Measurements from ENCODE around the gene AK5.

AK5 gene

DNA sequence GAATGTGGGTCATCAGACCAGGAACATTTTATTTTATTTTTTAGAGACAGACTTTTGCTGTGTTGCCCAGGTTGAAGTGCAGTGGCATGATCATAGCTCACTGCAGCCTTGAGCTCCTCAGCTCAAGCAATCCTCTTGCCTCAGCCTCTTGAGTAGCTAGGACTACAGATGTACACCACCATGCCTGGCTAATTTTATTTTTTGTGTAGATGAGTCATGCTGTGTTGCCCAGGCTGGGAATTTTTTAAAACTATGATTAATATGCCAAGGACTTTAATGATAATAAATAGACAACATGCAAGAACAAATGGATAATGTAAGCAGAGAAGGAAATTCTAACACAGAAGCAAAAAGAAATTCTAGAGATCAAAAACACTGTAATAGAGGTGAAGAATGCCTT, 142.4 kb downstream of the AK5 start:
- Histone ChIP-seq H3K36me3 (no peaks in the 10 kb centered on the region), H3K9me3 (no peaks in the 10 kb centered on the region)

GRCh38 chr1:77428068-77428467, 146.2 kb downstream of the AK5 start:
- H3K27me3 ChIP-seq = no peaks in the 10 kb centered on the region
- H3K36me3 ChIP-seq = no peaks in the 10 kb centered on the region
- TF ChIP-seq, protein P1, sequence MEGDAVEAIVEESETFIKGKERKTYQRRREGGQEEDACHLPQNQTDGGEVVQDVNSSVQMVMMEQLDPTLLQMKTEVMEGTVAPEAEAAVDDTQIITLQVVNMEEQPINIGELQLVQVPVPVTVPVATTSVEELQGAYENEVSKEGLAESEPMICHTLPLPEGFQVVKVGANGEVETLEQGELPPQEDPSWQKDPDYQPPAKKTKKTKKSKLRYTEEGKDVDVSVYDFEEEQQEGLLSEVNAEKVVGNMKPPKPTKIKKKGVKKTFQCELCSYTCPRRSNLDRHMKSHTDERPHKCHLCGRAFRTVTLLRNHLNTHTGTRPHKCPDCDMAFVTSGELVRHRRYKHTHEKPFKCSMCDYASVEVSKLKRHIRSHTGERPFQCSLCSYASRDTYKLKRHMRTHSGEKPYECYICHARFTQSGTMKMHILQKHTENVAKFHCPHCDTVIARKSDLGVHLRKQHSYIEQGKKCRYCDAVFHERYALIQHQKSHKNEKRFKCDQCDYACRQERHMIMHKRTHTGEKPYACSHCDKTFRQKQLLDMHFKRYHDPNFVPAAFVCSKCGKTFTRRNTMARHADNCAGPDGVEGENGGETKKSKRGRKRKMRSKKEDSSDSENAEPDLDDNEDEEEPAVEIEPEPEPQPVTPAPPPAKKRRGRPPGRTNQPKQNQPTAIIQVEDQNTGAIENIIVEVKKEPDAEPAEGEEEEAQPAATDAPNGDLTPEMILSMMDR (IDR thresholded peaks at IDR 0.05; ENCODE audit: low read depth, low read length) = no peak
- H3K4me1 ChIP-seq = no peaks in the 10 kb centered on the region
- no peak for DNase-seq
- H3K9me3 ChIP-seq = no peaks in the 10 kb centered on the region
- H3K4me3 ChIP-seq (ENCODE audit: low read depth, low read length) = no peak overlapping the region

More for the DNA sequence above, 142.4 kb downstream of the AK5 start:
- H3K4me1 ChIP-seq = no peaks in the 10 kb centered on the region
- H3K4me3 ChIP-seq (ENCODE audit: low read depth, low read length) = no peak overlapping the region
- no peak for DNase-seq
- no peaks in the 10 kb centered on the region for H3K27me3 ChIP-seq
- TF ChIP-seq, protein P1 (IDR thresholded peaks at IDR 0.05; ENCODE audit: low read depth, low read length) = no peak

GRCh38 chr1:77430966-77431690, 149.3 kb downstream of the AK5 start:
- Histone ChIP-seq H3K36me3 (no peaks in the 10 kb centered on the region), H3K4me1 (no peaks in the 10 kb centered on the region), H3K4me3 (ENCODE audit: low read depth, low read length) (no peak overlapping the region), H3K9me3 (no peaks in the 10 kb centered on the region), H3K27me3 (no peaks in the 10 kb centered on the region)
- TF ChIP-seq, protein P1 (IDR thresholded peaks at IDR 0.05; ENCODE audit: low read depth, low read length) = no peak
- DNase-seq = no peak

DNA sequence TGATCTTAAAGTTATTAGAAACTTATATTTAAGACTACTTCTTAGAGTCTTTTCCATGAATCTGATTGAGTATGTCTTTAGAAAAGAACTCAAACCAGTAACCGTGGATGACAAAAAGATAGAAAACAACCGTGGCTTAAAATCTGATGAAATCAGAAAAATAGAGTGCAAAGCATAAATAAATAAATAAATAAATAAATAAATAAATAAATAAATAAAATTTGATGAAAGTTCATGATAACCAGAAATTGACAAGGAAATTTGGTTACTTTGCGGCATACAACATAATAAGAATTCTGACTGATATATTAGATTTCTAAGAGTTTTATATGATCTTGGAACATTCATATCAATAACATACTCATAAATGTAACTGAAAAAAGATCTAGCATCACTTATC, 152.1 kb downstream of the AK5 start:
- Histone ChIP-seq H3K4me3 (ENCODE audit: low read depth, low read length) (no peak overlapping the region), H3K27me3 (no peaks in the 10 kb centered on the region), H3K9me3 (no peaks in the 10 kb centered on the region), H3K4me1 (no peaks in the 10 kb centered on the region), H3K36me3 (no peaks in the 10 kb centered on the region)
- TF ChIP-seq, protein P1 (IDR thresholded peaks at IDR 0.05; ENCODE audit: low read depth, low read length) = no peak
- DNase-seq = no peak

DNA sequence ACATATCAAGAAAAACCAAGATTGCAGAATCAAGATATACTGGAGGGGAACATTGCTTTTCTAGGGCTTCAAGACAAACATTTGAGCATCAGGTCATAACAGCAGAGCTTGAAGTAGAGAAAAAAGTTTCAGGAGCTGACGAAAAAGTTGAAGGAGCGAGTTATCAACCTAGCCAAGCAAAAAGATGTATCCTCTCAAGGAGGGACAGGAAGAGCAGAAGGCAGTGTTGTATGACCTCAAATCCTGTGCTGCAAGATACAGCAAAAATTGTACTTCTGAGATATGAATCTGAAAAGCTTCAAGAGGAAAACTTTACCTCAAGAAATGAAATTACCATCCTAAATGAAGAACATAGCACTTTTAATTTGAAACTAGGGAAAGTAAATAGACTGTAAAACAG, 153.1 kb downstream of the AK5 start:
- DNase-seq = no peak
- Histone ChIP-seq H3K9me3 (no peaks in the 10 kb centered on the region), H3K27me3 (no peaks in the 10 kb centered on the region), H3K4me1 (no peaks in the 10 kb centered on the region), H3K36me3 (no peaks in the 10 kb centered on the region), H3K4me3 (ENCODE audit: low read depth, low read length) (no peak overlapping the region)
- TF ChIP-seq, protein P1 (IDR thresholded peaks at IDR 0.05; ENCODE audit: low read depth, low read length) = no peak

- no peak for DNase-seq
- H3K27me3 ChIP-seq = no peaks in the 10 kb centered on the region
- no peaks in the 10 kb centered on the region for H3K4me1 ChIP-seq
- H3K4me3 ChIP-seq (ENCODE audit: low read depth, low read length) = no peak overlapping the region
- TF ChIP-seq, protein P1 (IDR thresholded peaks at IDR 0.05; ENCODE audit: low read depth, low read length) = no peak
- H3K9me3 ChIP-seq = no peaks in the 10 kb centered on the region
- no peaks in the 10 kb centered on the region for H3K36me3 ChIP-seq
Measured at GRCh38 chr1:77438236-77438913, 156.6 kb downstream of the AK5 start.
